Activated CD8-positive, alpha-beta memory T cell treated with anti-CD3 and anti-CD28 coated beads, Interleukin-2, amount 10 ng/mL, durations not matched to agents 7 days and 5 days (primary cell): ENCODE data around the gene FXYD3. TPM values are rescaled to one million over a fixed set of nuclear protein-coding genes. Genes with fewer than 3 reads are reported as not detected.
A peak's percentile ranks its signal among the peaks of the same experiment; 100 is the strongest.
"Not testable (repeated sequence)": the region's sequence is repeated elsewhere in the genome, so short reads cannot be mapped to it uniquely, and the experiment has no call there.

Experiments used
- ATAC-seq: fragments of 150-1000 bp; cut with Tn5 transposase; one replicate; pipeline ENCODE4 v1.10.0; 2021; ENCODE audit warnings: moderate library complexity
- CTCF ChIA-PET: fragments of 350-600 bp; sonication (Branson Sonifier 250); formaldehyde crosslinking; loops from one replicate; lab custom pipeline; 2021; ENCODE audit warnings: antibody characterized with exemption; lab: Charles Lee
- DNase-seq: peaks from one replicate; pipeline ENCODE4 v3.0.0-alpha.2; 2020
- H3K27ac Mint-ChIP-seq: one replicate; pipeline ENCODE4 v1.8.0; 2021; ENCODE audit warnings: mild to moderate bottlenecking, mixed read lengths
- H3K27me3 Mint-ChIP-seq: one replicate; pipeline ENCODE4 v1.8.0; 2021; ENCODE audit warnings: mixed read lengths
- H3K36me3 Mint-ChIP-seq: one replicate; pipeline ENCODE4 v1.8.0; 2021; ENCODE audit warnings: mild to moderate bottlenecking, mixed read lengths
- H3K4me1 Mint-ChIP-seq: one replicate; pipeline ENCODE4 v1.8.0; 2021; ENCODE audit warnings: mixed read lengths
- H3K4me3 Mint-ChIP-seq: one replicate; pipeline ENCODE4 v1.8.0; 2021; ENCODE audit warnings: mild to moderate bottlenecking, moderate library complexity, mixed read lengths
- H3K9me3 Mint-ChIP-seq: one replicate; pipeline ENCODE4 v1.8.0; 2022; ENCODE audit warnings: low read depth, mixed read lengths
- total RNA-seq, 2 experiments: library from RNA; stranded (reverse); gene quantifications; one replicate each; pipeline ENCODE4 v1.2.3, GENCODE V29; 2021

FXYD3 gene
- total RNA-seq, 2 experiments from 2014 or later: not detected

- no peak overlapping the region for H3K4me3 Mint-ChIP-seq
- DNase-seq (no peak), ATAC-seq (no peak)
- no peak overlapping the region for H3K27ac Mint-ChIP-seq
- H3K4me1 Mint-ChIP-seq: peaks cover 18% of the 10 kb centered on the region
- no peaks in the 10 kb centered on the region for H3K36me3 Mint-ChIP-seq
- peaks cover 19% of the 10 kb centered on the region for H3K27me3 Mint-ChIP-seq
- CTCF ChIA-PET: interaction anchor here (1.6 kb wide), 1 partner anchor 348 kb away, joined by 3 read pairs; no protein-coding TSS in a partner anchor
- H3K9me3 Mint-ChIP-seq: no peaks in the 10 kb centered on the region
Observed at GRCh38 chr19:35146746-35147459, 31.3 kb downstream of the FXYD3 start.

DNA sequence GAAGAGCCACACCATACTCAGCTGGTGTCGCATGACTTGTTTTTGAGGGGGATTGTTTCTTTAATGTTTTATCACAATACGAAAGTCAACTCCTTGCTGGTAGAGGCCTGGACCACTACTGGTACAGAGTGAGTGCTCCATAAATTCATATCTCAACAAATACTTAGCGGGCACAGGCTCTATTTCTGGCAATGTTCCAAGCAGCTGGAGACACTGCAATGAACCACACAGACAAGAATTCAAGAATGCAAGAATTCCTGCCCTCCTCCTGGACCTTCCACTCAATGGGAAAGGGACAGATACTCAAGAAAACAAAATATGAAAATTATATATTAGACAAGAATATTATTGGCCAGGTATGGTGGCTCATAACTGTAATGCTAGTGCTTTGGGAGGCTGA is 33.8 kb downstream of the FXYD3 start:
- CTCF ChIA-PET: interaction anchor here (1.0 to 1.7 kb wide), 3 partner anchors 8 to 35 kb away, joined by 3 to 7 read pairs (median 3); no protein-coding TSS in a partner anchor
- ATAC-seq (no peak), DNase-seq (no peak)
- Mint-ChIP-seq H3K27me3 (peaks cover 8% of the 10 kb centered on the region), H3K4me3 (no peak overlapping the region), H3K36me3 (peaks cover 1% of the 10 kb centered on the region), H3K9me3 (no peaks in the 10 kb centered on the region), H3K27ac (no peak overlapping the region), H3K4me1 (peaks cover 20% of the 10 kb centered on the region)

DNA sequence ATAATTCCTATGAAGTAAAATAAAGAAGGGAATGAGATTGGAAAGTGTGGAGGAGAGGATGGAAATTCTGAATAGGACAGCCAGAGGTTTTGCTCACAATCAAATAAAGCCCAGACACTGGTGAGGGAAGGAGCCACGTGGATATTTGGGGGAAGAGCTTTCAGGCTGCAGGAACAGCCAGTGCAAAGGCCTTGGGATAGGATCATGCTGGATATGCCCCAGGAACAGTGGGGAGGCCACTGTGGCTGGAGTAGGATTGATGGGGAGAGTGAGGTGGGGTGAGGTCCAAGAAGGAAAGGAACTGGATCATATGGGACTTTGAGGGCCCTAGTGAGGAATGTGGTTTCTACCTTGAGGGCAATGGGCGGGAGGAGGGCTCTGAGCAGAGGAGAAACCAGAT is 34.8 kb downstream of the FXYD3 start:
- CTCF ChIA-PET: interaction anchor here (1.1 to 1.7 kb wide), 2 partner anchors 9 to 16 kb away, joined by 3 to 7 read pairs; no protein-coding TSS in a partner anchor
- Mint-ChIP-seq H3K27ac (no peak overlapping the region), H3K9me3 (no peaks in the 10 kb centered on the region), H3K27me3 (peaks cover 4% of the 10 kb centered on the region), H3K36me3 (peaks cover 2% of the 10 kb centered on the region), H3K4me3 (no peak overlapping the region), H3K4me1 (peaks cover 17% of the 10 kb centered on the region)
- DNase-seq: no peak
- no peak for ATAC-seq

DNA sequence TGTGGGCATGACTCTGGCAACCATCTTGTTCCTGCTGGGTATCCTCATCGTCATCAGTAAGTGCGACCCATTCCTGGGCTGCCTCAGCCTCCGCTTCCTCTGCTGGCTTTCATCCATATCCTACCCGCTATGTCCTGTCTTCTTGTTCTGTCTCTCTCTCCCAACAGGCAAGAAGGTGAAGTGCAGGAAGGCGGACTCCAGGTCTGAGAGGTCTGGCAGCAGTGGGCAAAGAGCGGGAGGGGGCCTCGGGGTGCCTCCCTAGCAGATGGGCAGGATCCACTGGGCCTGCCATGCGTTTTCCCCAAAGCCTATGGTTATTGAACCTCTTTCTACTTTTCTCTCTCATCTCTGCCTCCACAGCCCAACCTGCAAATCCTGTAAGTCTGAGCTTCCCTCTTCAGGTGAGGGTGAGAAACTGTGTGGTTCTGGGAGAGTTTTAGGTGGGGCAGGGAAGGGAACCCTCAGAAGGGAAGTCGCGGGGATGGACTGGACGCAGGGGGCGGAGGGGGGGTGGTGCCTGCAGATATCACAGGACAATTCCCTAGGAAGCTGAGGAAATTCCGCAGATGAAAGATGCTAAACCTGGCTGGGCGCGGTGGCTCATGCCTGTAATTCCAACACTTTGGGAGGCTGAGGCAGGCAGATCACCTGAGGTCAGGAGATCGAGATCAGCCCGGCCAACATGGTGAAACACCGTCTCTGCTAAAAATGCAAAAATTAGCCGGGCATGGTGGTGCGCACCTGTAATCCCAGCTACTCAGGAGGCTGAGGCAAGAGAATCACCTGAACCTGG is 35.8 kb downstream of the FXYD3 start:
- Mint-ChIP-seq H3K9me3 (no peaks in the 10 kb centered on the region), H3K4me1 (peaks cover 24% of the 10 kb centered on the region), H3K4me3 (no peak overlapping the region), H3K36me3 (peaks cover 12% of the 10 kb centered on the region), H3K27ac (no peak overlapping the region), H3K27me3 (peaks cover 4% of the 10 kb centered on the region)
- ATAC-seq (no peak), DNase-seq (no peak)
- CTCF ChIA-PET: interaction anchor here (0.5 to 3.9 kb wide), 4 partner anchors 9 to 84 kb away, joined by 3 to 90 read pairs (median 7); partner anchors contain the start of gene FXYD7

DNA sequence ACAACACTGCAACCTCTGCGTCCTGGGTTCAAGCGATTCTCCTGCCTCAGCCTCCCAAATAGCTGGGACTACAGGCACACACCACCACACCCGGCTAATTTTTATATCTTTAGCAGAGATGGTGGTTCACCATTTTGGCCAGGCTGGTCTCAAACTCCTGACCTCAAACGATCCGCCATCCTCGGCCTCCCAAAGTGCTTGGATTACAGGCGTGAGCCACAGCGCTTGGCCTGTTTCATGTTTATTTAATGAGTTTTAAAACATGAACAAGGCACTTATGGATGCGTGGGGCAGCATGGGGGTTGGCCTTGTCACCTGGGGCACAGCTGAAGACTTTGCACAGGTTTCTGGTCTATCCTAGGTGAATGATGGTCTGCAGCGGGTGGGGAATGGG is 37.5 kb downstream of the FXYD3 start:
- ATAC-seq, H3K27ac Mint-ChIP-seq: not testable (repeated sequence)

GRCh38 chr19:35153701-35154524 is 38.3 kb downstream of the FXYD3 start:
- Mint-ChIP-seq H3K36me3 (peaks cover 36% of the 10 kb centered on the region), H3K9me3 (no peaks in the 10 kb centered on the region), H3K4me3 (peak overlapping the region; percentile 97), H3K27ac (peak overlapping the region; percentile 97), H3K27me3 (peaks cover 4% of the 10 kb centered on the region), H3K4me1 (peaks cover 36% of the 10 kb centered on the region)
- ATAC-seq (peak; percentile 64), DNase-seq (peak; percentile 82)
- CTCF ChIA-PET: interaction anchor here (0.5 to 3.9 kb wide), 22 partner anchors 9 to 116 kb away, joined by 3 to 90 read pairs (median 5); partner anchors contain the start of genes FXYD7, LGI4 and USF2

More for the DNA sequence above, 37.5 kb downstream of the FXYD3 start:
- not testable (repeated sequence) for DNase-seq, H3K4me3 Mint-ChIP-seq, H3K9me3 Mint-ChIP-seq, H3K27me3 Mint-ChIP-seq
- CTCF ChIA-PET: interaction anchor here (0.5 to 3.9 kb wide), 12 partner anchors 10 to 116 kb away, joined by 3 to 90 read pairs (median 7); partner anchors contain the start of genes FXYD7 and USF2
- H3K4me1 Mint-ChIP-seq: peaks cover 34% of the 10 kb centered on the region
- H3K36me3 Mint-ChIP-seq: peaks cover 29% of the 10 kb centered on the region

DNA sequence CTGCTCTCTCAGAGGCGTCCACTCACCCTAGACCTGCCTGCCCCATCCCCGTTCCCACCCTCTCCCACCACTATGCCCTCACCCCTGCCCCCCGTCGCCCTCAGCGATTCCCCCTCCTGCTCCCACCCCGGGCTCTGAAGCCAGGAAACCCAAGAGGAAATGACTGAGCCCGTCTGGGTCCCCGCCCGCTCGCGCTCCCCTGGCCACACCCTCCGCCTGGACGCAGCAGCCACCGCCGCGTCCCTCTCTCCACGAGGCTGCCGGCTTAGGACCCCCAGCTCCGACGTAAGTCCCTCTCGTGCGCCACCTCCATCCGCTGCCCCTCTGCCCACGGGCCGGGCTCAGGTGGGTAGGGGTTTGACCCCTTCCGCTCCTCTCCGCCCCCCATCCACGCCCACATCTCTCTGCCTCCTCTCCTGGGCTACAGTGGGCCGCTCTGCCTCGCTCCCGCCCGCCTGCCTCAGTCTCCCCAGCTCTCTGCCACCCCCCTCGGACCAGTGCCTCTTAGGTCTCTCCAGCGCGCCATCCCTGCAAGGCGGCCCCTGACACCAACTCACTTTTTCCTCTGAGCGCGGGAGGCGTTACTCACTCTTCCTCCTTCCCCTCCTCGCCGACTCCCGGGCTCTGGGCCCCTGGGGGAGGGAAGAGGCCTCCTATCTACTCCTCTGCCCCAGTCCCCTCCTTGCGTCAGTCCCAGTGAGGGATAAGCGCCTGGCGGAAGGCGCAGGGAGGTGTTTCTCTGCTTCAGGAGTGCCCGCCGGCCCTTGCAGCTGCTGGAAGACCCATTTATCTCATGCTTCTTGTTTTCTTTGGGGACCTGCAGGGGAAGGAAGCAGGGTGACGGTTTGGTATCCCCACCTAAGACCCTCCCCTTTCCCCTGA is 39.1 kb downstream of the FXYD3 start, which contains the start of gene FXYD5:
FXYD5 (plus strand) TSS at position 211 of the 882 bp plus-strand sequence. CDS start 816 bp downstream, outside the sequence.
- peak; percentile 80 for DNase-seq
- Mint-ChIP-seq H3K4me3 (peak within 1 kb of the TSS; percentile 97), H3K4me1 (peaks cover 42% of the 10 kb centered on the region), H3K27ac (peak within 1 kb of the TSS; percentile 97), H3K9me3 (no peaks in the 10 kb centered on the region), H3K36me3 (peaks cover 44% of the 10 kb centered on the region), H3K27me3 (peaks cover 4% of the 10 kb centered on the region)
- ATAC-seq: peak; percentile 79
- CTCF ChIA-PET: interaction anchor here (0.6 to 3.9 kb wide), 17 partner anchors 12 to 115 kb away, joined by 3 to 90 read pairs (median 5); partner anchors contain the start of genes FXYD7, LGI4 and USF2

DNA sequence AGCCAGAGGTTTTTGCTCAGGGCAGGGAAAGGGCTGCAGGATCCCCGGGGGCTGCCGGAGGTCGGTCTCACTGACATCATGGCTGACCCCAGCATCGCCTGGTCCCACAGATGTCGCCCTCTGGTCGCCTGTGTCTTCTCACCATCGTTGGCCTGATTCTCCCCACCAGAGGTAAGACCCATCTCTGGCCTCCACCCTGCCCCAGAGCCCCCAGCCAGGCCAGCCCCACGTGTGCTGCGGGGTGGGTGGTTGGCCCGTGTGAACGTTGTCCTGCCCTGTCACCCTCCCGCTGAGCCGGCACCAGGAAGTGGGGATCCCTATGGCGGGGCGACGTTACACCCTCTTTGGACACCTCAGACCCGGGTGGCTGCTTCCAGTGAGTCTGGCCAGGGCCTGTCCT is 39.8 kb downstream of the FXYD3 start:
- Mint-ChIP-seq H3K4me3 (peak overlapping the region; percentile 97), H3K27ac (peak overlapping the region; percentile 97), H3K36me3 (peaks cover 51% of the 10 kb centered on the region), H3K27me3 (peaks cover 4% of the 10 kb centered on the region), H3K9me3 (no peaks in the 10 kb centered on the region), H3K4me1 (peaks cover 40% of the 10 kb centered on the region)
- CTCF ChIA-PET: no interaction called here
- peak; percentile 47 for ATAC-seq
- peak; percentile 59 for DNase-seq

GRCh38 chr19:35155981-35156672 is 40.5 kb downstream of the FXYD3 start:
- CTCF ChIA-PET: no interaction called here
- peaks cover 4% of the 10 kb centered on the region for H3K27me3 Mint-ChIP-seq
- peaks cover 58% of the 10 kb centered on the region for H3K36me3 Mint-ChIP-seq
- ATAC-seq (no peak), DNase-seq (no peak)
- H3K4me1 Mint-ChIP-seq: peaks cover 37% of the 10 kb centered on the region
- H3K9me3 Mint-ChIP-seq: peaks cover under 1% of the 10 kb centered on the region
- peak overlapping the region; percentile 97 for H3K27ac Mint-ChIP-seq
- H3K4me3 Mint-ChIP-seq: peak overlapping the region; percentile 97

DNA sequence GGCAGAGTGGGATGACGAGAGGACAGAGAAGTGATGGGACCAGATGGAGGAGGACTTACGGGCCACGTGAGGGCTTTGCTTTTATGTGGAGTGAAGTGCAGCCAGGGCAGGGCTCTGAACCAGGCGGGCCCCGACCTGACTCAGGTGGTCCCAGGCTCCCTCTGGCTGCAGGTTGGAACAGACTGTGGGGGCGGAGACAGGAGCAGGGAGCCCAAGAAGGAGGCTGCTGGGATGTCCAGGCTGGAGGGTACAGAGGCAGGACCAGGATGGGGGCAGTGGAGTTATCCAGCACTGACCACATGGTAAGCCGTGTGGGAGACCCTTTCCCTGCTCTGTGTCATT is 41.0 kb downstream of the FXYD3 start:
- peak overlapping the region; percentile 30 for H3K27ac Mint-ChIP-seq
- peaks cover 37% of the 10 kb centered on the region for H3K4me1 Mint-ChIP-seq
- H3K36me3 Mint-ChIP-seq: peaks cover 63% of the 10 kb centered on the region
- no peak for ATAC-seq
- CTCF ChIA-PET: no interaction called here
- H3K27me3 Mint-ChIP-seq: peaks cover 4% of the 10 kb centered on the region
- peak overlapping the region; percentile 97 for H3K4me3 Mint-ChIP-seq
- H3K9me3 Mint-ChIP-seq: peaks cover 6% of the 10 kb centered on the region
- DNase-seq: no peak

GRCh38 chr19:35157431-35157830 is 41.8 kb downstream of the FXYD3 start:
- DNase-seq (no peak), ATAC-seq (no peak)
- Mint-ChIP-seq H3K4me1 (peaks cover 35% of the 10 kb centered on the region), H3K36me3 (peaks cover 70% of the 10 kb centered on the region), H3K4me3 (no peak overlapping the region), H3K27me3 (peaks cover 1% of the 10 kb centered on the region), H3K9me3 (peaks cover 9% of the 10 kb centered on the region), H3K27ac (no peak overlapping the region)
- CTCF ChIA-PET: no interaction called here
